ENCODE measurements around the gene PITPNC1.
"Not testable (repeated sequence)": the region's sequence is repeated elsewhere in the genome, so short reads cannot be mapped to it uniquely, and the experiment has no call there.

The PITPNC1 gene

GRCh38 chr17:67376737-67377487, at the start of gene PITPNC1:
TSS of gene PITPNC1 (plus strand) at chr17:67377281.
- peaks cover 22% of the 10 kb centered on the region for H3F3A ChIP-seq (ENCODE audit: insufficient read depth, low read length)
- no peaks in the 10 kb centered on the region for H3K9me2 ChIP-seq (replicated peaks; ENCODE audit: insufficient read depth, low read length)
- peak within 1 kb of the TSS; percentile 98 for H3K4me2 ChIP-seq (ENCODE audit: low read depth, low read length)
- peaks cover 22% of the 10 kb centered on the region for H3K4me1 ChIP-seq (ENCODE audit: low read length)
- H3K9ac ChIP-seq (ENCODE audit: low read length), result peak within 1 kb of the TSS; percentile 82
- peak within 1 kb of the TSS; percentile 74; the same call in 1 of the 2 replicates for H3K27ac ChIP-seq (ENCODE audit: low read length)
- H3K27me3 ChIP-seq (replicated peaks; ENCODE audit: insufficient read depth, low read length), result no peaks in the 10 kb centered on the region
- H3K9me3 ChIP-seq (replicated peaks; ENCODE audit: insufficient read depth, low read length), result no peaks in the 10 kb centered on the region
- peak within 1 kb of the TSS; percentile 96 for H2AFZ ChIP-seq (ENCODE audit: low read length)
- H3K4me3 ChIP-seq (ENCODE audit: low read length), result peak within 1 kb of the TSS; percentile 96
- no peaks in the 10 kb centered on the region for H4K20me1 ChIP-seq (ENCODE audit: insufficient read depth, low read length)
- DNase-seq, result peak; percentile 94
- H3K79me2 ChIP-seq (ENCODE audit: low read length), result peaks cover 30% of the 10 kb centered on the region
- H3K36me3 ChIP-seq (replicated peaks; ENCODE audit: insufficient read depth, low read length), result no peaks in the 10 kb centered on the region
- TF ChIP-seq EZH2 (optimal IDR thresholded peaks at IDR 0.05; ENCODE audit: low read depth, low read length), result no peak
- TF ChIP-seq CTCF (IDR thresholded peaks at IDR 0.05; ENCODE audit: low read length), result no peak
- no peak for TF ChIP-seq EZH2phosphoT487 (IDR thresholded peaks at IDR 0.05; ENCODE audit: low read length)

GRCh38 chr17:67328026-67328425, 49.1 kb upstream of the PITPNC1 start:
- TF ChIP-seq EZH2phosphoT487 (IDR thresholded peaks at IDR 0.05; ENCODE audit: low read length), result no peak
- TF ChIP-seq EZH2 (optimal IDR thresholded peaks at IDR 0.05; ENCODE audit: low read depth, low read length), result no peak
- TF ChIP-seq CTCF (IDR thresholded peaks at IDR 0.05; ENCODE audit: low read length), result no peak
- Histone ChIP-seq H4K20me1 (ENCODE audit: insufficient read depth, low read length) (no peaks in the 10 kb centered on the region), H3K4me3 (ENCODE audit: low read length) (no peak overlapping the region), H3K36me3 (replicated peaks; ENCODE audit: insufficient read depth, low read length) (no peaks in the 10 kb centered on the region), H3K9me2 (replicated peaks; ENCODE audit: insufficient read depth, low read length) (no peaks in the 10 kb centered on the region), H3K27me3 (replicated peaks; ENCODE audit: insufficient read depth, low read length) (no peaks in the 10 kb centered on the region), H3K4me2 (ENCODE audit: low read depth, low read length) (no peak overlapping the region), H2AFZ (ENCODE audit: low read length) (no peak overlapping the region), H3K79me2 (ENCODE audit: low read length) (no peaks in the 10 kb centered on the region), H3K9me3 (replicated peaks; ENCODE audit: insufficient read depth, low read length) (no peaks in the 10 kb centered on the region), H3K27ac (ENCODE audit: low read length) (no peak overlapping the region), H3F3A (ENCODE audit: insufficient read depth, low read length) (no peaks in the 10 kb centered on the region), H3K4me1 (ENCODE audit: low read length) (no peaks in the 10 kb centered on the region), H3K9ac (ENCODE audit: low read length) (no peak overlapping the region)
- no peak for DNase-seq

- H3K4me3 ChIP-seq (ENCODE audit: low read length); H2AFZ ChIP-seq (ENCODE audit: low read length); H3K9me3 ChIP-seq (replicated peaks; ENCODE audit: insufficient read depth, low read length); H3K9ac ChIP-seq (ENCODE audit: low read length); H3K27ac ChIP-seq (ENCODE audit: low read length); H3K27me3 ChIP-seq (replicated peaks; ENCODE audit: insufficient read depth, low read length); H4K20me1 ChIP-seq (ENCODE audit: insufficient read depth, low read length); H3K79me2 ChIP-seq (ENCODE audit: low read length); H3K9me2 ChIP-seq (replicated peaks; ENCODE audit: insufficient read depth, low read length); H3K4me1 ChIP-seq (ENCODE audit: low read length); H3F3A ChIP-seq (ENCODE audit: insufficient read depth, low read length); DNase-seq; H3K36me3 ChIP-seq (replicated peaks; ENCODE audit: insufficient read depth, low read length); H3K4me2 ChIP-seq (ENCODE audit: low read depth, low read length): not testable (repeated sequence)
Observed at GRCh38 chr17:67331381-67332161, 45.5 kb upstream of the PITPNC1 start.

- not testable (repeated sequence) for DNase-seq
Observed at GRCh38 chr17:67332162-67332508, 44.9 kb upstream of the PITPNC1 start.

More at GRCh38 chr17:67332162-67332508, 44.9 kb upstream of the PITPNC1 start:
- H3K4me3 ChIP-seq (ENCODE audit: low read length); H3K4me1 ChIP-seq (ENCODE audit: low read length); H3K27me3 ChIP-seq (replicated peaks; ENCODE audit: insufficient read depth, low read length); H3F3A ChIP-seq (ENCODE audit: insufficient read depth, low read length); H3K27ac ChIP-seq (ENCODE audit: low read length); H4K20me1 ChIP-seq (ENCODE audit: insufficient read depth, low read length); H3K9ac ChIP-seq (ENCODE audit: low read length); H2AFZ ChIP-seq (ENCODE audit: low read length); H3K9me3 ChIP-seq (replicated peaks; ENCODE audit: insufficient read depth, low read length); H3K79me2 ChIP-seq (ENCODE audit: low read length); H3K9me2 ChIP-seq (replicated peaks; ENCODE audit: insufficient read depth, low read length); H3K36me3 ChIP-seq (replicated peaks; ENCODE audit: insufficient read depth, low read length); H3K4me2 ChIP-seq (ENCODE audit: low read depth, low read length): not testable (repeated sequence)
